Right atrium auricular region (tissue), 2 donors: ENCODE results near the gene TMEM253. TPM values are rescaled to one million over a fixed set of nuclear protein-coding genes. Genes with fewer than 3 reads are reported as not detected.

Source experiments
- DNase-seq: peaks from one replicate; pipeline ENCODE4 v3.0.0-alpha.2; 2019; ENCODE audit warnings: low spot score
- H3K27ac ChIP-seq, 2 donors: fragments of 200-600 bp; sonication (generic); 1 replicate in 1 of 2; 2 replicates in 1 of 2; pipeline ENCODE4 v1.5.1; 2016 to 2019
- H3K27me3 ChIP-seq, 2 donors: fragments of 200-600 bp; sonication (generic); one replicate each; pipeline versions ENCODE4 v1.5.1 to v1.6.0; 2017 to 2019
- H3K36me3 ChIP-seq: fragments of 200-600 bp; sonication (generic); one replicate; pipeline ENCODE4 v1.5.1; 2016
- H3K4me1 ChIP-seq, 2 donors: fragments of 200-600 bp; sonication (generic); one replicate each; pipeline versions ENCODE4 v1.5.1 to v1.6.0; 2017 to 2019
- H3K4me3 ChIP-seq, 2 donors: fragments of 200-600 bp; sonication (generic); 1 replicate in 1 of 2; 2 replicates in 1 of 2; pipeline ENCODE4 v1.5.1; 2017 to 2019; ENCODE audit warnings: mild to moderate bottlenecking in 1 of 2, moderate library complexity in 1 of 2
- H3K9me3 ChIP-seq, 2 donors: fragments of 200-600 bp; sonication (generic); one replicate each; pipeline ENCODE4 v1.5.1; 2019
- CTCF ChIP-seq, 2 donors: fragments of 200-600 bp; sonication (generic); IDR thresholded peaks; one replicate each; pipeline ENCODE4 v1.5.1; 2019; ENCODE audit warnings: antibody characterized with exemption in 2 of 2
- total RNA-seq, 2 donors: library from RNA; depleted of rRNA; stranded (reverse); fragments of >200 nt; gene quantifications; one replicate each; pipeline ENCODE4 v1.1.0, GENCODE V29; 2016

The TMEM253 gene
- total RNA-seq, 2 donors from 2014 or later, result not detected

- no peak for TF ChIP-seq CTCF (IDR thresholded peaks at IDR 0.05)
- H3K4me1 ChIP-seq, result peaks cover 0 to 13% of the 10 kb centered on the region in 2 donors
- no peak for DNase-seq
- H3K27me3 ChIP-seq, result no peaks in the 10 kb centered on the region
- peaks cover 70% of the 10 kb centered on the region for H3K36me3 ChIP-seq
- H3K27ac ChIP-seq, result peak overlapping the region in 1 of 2 donors; percentile 7
- H3K9me3 ChIP-seq, result no peaks in the 10 kb centered on the region
- no peak overlapping the region for H3K4me3 ChIP-seq
Measured at GRCh38 chr14:21086908-21087293, 14.0 kb upstream of the TMEM253 start.

GRCh38 chr14:21087294-21088091, 13.4 kb upstream of the TMEM253 start:
- Histone ChIP-seq H3K36me3 (peaks cover 69% of the 10 kb centered on the region), H3K27me3 (no peaks in the 10 kb centered on the region), H3K9me3 (no peaks in the 10 kb centered on the region), H3K27ac (peak overlapping the region in 1 of 2 donors; percentile 7), H3K4me1 (peaks cover 0 to 18% of the 10 kb centered on the region in 2 donors), H3K4me3 (no peak overlapping the region)
- peak; percentile 69 for DNase-seq
- no peak for TF ChIP-seq CTCF (IDR thresholded peaks at IDR 0.05)

- Histone ChIP-seq H3K27me3 (no peaks in the 10 kb centered on the region), H3K4me1 (peaks cover 0 to 24% of the 10 kb centered on the region in 2 donors), H3K27ac (no peak overlapping the region), H3K36me3 (peaks cover 63% of the 10 kb centered on the region), H3K4me3 (no peak overlapping the region), H3K9me3 (no peaks in the 10 kb centered on the region)
- no peak for TF ChIP-seq CTCF (IDR thresholded peaks at IDR 0.05)
- DNase-seq, result no peak
Measured at GRCh38 chr14:21088687-21089086, 12.2 kb upstream of the TMEM253 start.

GRCh38 chr14:21089271-21089670, 11.6 kb upstream of the TMEM253 start:
- Histone ChIP-seq H3K36me3 (peaks cover 57% of the 10 kb centered on the region), H3K9me3 (no peaks in the 10 kb centered on the region), H3K27me3 (no peaks in the 10 kb centered on the region), H3K4me3 (no peak overlapping the region), H3K4me1 (peaks cover 0 to 30% of the 10 kb centered on the region in 2 donors), H3K27ac (no peak overlapping the region)
- no peak for TF ChIP-seq CTCF (IDR thresholded peaks at IDR 0.05)
- DNase-seq, result no peak

GRCh38 chr14:21089877-21090193, 11.0 kb upstream of the TMEM253 start:
- H3K36me3 ChIP-seq, result peaks cover 52% of the 10 kb centered on the region

More at GRCh38 chr14:21089877-21090193, 11.0 kb upstream of the TMEM253 start:
- DNase-seq, result no peak
- TF ChIP-seq CTCF (IDR thresholded peaks at IDR 0.05), result no peak
- Histone ChIP-seq H3K9me3 (no peaks in the 10 kb centered on the region), H3K27ac (no peak overlapping the region), H3K4me3 (no peak overlapping the region), H3K4me1 (peaks cover 0 to 31% of the 10 kb centered on the region in 2 donors), H3K27me3 (no peaks in the 10 kb centered on the region)
